ENCODE results near the gene STAT3.

DNA sequence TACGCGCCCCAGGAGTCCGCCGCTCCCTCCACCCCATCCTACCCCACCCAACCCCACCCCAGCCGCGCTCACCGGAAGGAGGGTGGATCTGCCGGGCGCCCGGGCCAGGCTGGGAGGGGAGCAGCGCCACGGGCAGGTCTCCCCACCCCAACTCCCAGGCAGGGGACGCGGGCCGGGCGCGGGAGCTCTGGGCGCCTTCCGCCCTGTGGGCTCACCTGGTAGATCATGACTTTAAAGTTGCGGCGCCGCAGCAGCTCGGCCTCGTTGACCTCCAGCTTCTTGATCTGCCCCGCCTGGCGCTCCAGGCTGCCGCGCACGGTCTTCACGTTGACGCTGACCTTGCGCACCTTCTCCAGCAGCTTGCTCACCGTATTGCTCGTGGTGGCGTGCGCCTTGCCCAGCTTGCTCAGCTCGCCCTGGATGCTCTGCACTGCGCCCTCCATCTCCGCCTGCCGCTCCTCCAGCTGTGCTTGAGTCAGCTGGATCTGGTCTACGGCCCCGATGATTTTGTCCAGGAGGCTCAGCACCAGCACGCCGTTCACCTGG is 34.2 kb upstream of the STAT3 start:
- TF ChIP-seq EZH2 (IDR thresholded peaks at IDR 0.05; ENCODE audit: borderline replicate concordance, low read depth, low read length, poor library complexity, severe bottlenecking), result no peak
- TF ChIP-seq, protein P1, sequence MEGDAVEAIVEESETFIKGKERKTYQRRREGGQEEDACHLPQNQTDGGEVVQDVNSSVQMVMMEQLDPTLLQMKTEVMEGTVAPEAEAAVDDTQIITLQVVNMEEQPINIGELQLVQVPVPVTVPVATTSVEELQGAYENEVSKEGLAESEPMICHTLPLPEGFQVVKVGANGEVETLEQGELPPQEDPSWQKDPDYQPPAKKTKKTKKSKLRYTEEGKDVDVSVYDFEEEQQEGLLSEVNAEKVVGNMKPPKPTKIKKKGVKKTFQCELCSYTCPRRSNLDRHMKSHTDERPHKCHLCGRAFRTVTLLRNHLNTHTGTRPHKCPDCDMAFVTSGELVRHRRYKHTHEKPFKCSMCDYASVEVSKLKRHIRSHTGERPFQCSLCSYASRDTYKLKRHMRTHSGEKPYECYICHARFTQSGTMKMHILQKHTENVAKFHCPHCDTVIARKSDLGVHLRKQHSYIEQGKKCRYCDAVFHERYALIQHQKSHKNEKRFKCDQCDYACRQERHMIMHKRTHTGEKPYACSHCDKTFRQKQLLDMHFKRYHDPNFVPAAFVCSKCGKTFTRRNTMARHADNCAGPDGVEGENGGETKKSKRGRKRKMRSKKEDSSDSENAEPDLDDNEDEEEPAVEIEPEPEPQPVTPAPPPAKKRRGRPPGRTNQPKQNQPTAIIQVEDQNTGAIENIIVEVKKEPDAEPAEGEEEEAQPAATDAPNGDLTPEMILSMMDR (conservative IDR thresholded peaks at IDR 0.05; ENCODE audit: low read depth, low read length), result no peak

Data from A673 (cell line).